ENCODE measurements around the gene GDPGP1.

Gene GDPGP1

GRCh38 chr15:90294601-90295269, 60.7 kb downstream of the GDPGP1 start:
- no peak for DNase-seq (ENCODE audit: low read depth in 2 of 2, low spot score in 1 of 2)

DNA sequence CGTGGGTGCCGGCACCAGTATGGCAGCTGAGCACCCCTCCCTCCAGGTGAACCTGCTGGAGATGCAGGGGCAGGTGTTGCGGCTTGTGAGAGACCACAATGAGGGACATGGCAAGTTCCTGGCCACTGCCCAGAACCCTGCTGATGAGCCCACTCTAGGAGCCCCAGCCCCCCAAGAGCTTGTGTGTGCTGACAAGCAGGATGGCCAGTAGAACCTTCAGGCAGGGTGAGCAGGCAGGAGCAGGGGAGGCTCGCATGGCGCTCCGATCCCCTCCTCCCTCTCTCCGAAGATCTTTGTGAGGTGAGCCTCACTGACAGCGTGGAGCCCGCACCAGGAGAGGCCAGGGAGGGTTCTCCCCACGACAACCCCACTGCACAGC, 61.2 kb downstream of the GDPGP1 start:
- DNase-seq (ENCODE audit: low read depth in 2 of 2, low spot score in 1 of 2) = no peak

Measured in stimulated activated CD8-positive, alpha-beta memory T cell treated with anti-CD3 and anti-CD28 coated beads, Interleukin-4, amount 100 ng/mL, for 1 hour (primary cell).